OCI-LY7 (cell line): ENCODE results near the gene SBF1. TPM values are rescaled to one million over a fixed set of nuclear protein-coding genes. Genes with fewer than 3 reads are reported as not detected.

Experiments
- BruUV-seq: library from RNA; stranded (reverse); fragments of 400-500 nt; replicated peaks from 2 replicates; lab custom pipeline; 2021; lab: Mats Ljungman, UMichigan
- CTCF ChIA-PET: fragments of 300-600 bp; sonication (Branson Sonifier 250); formaldehyde crosslinking; loops from one replicate; lab custom pipeline; 2022; ENCODE audit warnings: antibody characterized with exemption; ENCODE audit not compliant: unreplicated experiment; lab: Charles Lee
- POLR2A ChIA-PET: fragments of 300-600 bp; sonication (Branson Sonifier 250); formaldehyde crosslinking; loops from one replicate; lab custom pipeline; 2022; ENCODE audit warnings: antibody characterized with exemption; lab: Charles Lee
- DNase-seq: peaks from one replicate; pipeline ENCODE4 v3.0.0-alpha.2; 2015; ENCODE audit warnings: low spot score
- H2AFZ ChIP-seq: fragments of 200-600 bp; sonication (generic), shearing (Covaris generic); 2 replicates; pipeline ENCODE4 v1.6.1; 2014; ENCODE audit warnings: mild to moderate bottlenecking, antibody characterized with exemption, low read length, moderate library complexity
- H3K27ac ChIP-seq: fragments of 200-600 bp; sonication (generic); 2 replicates; pipeline ENCODE4 v1.5.1; 2014; ENCODE audit warnings: mixed run types, low read depth, mild to moderate bottlenecking, moderate library complexity, low read length, inconsistent platforms; ENCODE audit not compliant: poor library complexity, severe bottlenecking
- H3K36me3 ChIP-seq: fragments of 200-600 bp; sonication (generic); 2 replicates; pipeline ENCODE4 v1.6.1; 2014; ENCODE audit warnings: mild to moderate bottlenecking, antibody characterized with exemption, low read length, moderate library complexity, mixed read lengths; ENCODE audit not compliant: insufficient read depth
- H3K4me1 ChIP-seq: fragments of 200-600 bp; sonication (generic); 2 replicates; pipeline ENCODE4 v1.5.1; 2014; ENCODE audit warnings: mild to moderate bottlenecking, low read length; ENCODE audit not compliant: insufficient read depth, poor library complexity, severe bottlenecking
- H3K4me2 ChIP-seq: fragments of 200-600 bp; sonication (generic); 2 replicates; pipeline ENCODE4 v1.6.1; 2014; ENCODE audit warnings: mild to moderate bottlenecking, low read length
- H3K4me3 ChIP-seq: fragments of 200-600 bp; sonication (generic); 2 replicates; pipeline ENCODE4 v1.5.1; 2014; ENCODE audit warnings: mild to moderate bottlenecking, low read depth, low read length; ENCODE audit not compliant: poor library complexity, severe bottlenecking
- H3K79me2 ChIP-seq: fragments of 200-600 bp; sonication (generic); 2 replicates; pipeline ENCODE4 v1.6.1; 2016; ENCODE audit warnings: low read depth, mild to moderate bottlenecking, low read length, moderate library complexity, mixed read lengths; ENCODE audit not compliant: insufficient read depth
- H3K9me2 ChIP-seq: fragments of 200-600 bp; sonication (generic); 2 replicates; pipeline ENCODE4 v1.6.1; 2016; ENCODE audit warnings: mild to moderate bottlenecking, low read length, mixed read lengths; ENCODE audit not compliant: insufficient read depth
- H3K9me3 ChIP-seq: fragments of 200-600 bp; sonication (generic); 2 replicates; pipeline ENCODE4 v1.6.1; 2014; ENCODE audit warnings: mild to moderate bottlenecking, mixed run types, low read length, mixed read lengths
- H4K20me1 ChIP-seq: fragments of 200-600 bp; sonication (generic); 2 replicates; pipeline ENCODE4 v1.6.1; 2014; ENCODE audit warnings: mild to moderate bottlenecking, antibody characterized with exemption, low read length, moderate library complexity, mixed read lengths; ENCODE audit not compliant: insufficient read depth
- EZH2phosphoT487 ChIP-seq: fragments of 200-600 bp; sonication (generic); IDR thresholded peaks from 2 replicates; pipeline ENCODE4 v1.6.1; 2018; ENCODE audit warnings: low read depth, borderline replicate concordance, mild to moderate bottlenecking, mixed run types, antibody characterized with exemption, low read length, moderate library complexity, mixed read lengths
- intact Hi-C: fragments of 100-400 bp; cut with micrococcal nuclease; formaldehyde crosslinking; loops from one replicate; pipeline ENCODE4 v1.10.0; 2022; ENCODE audit not compliant: unreplicated experiment
- total RNA-seq, 2 experiments: library from RNA; depleted of rRNA in 1 of 2; stranded (reverse); fragments of >200 nt in 1 of 2; shearing (Covaris generic) in 1 of 2; gene quantifications; 2 replicates each; pipeline ENCODE4 v1.2.3, GENCODE V29; 2014 to 2022
- TF ChIP-seq, protein P1 (sequence below): fragments of 200-600 bp; sonication (generic); conservative IDR thresholded peaks from 2 replicates; pipeline ENCODE4 v1.5.1; 2014; ENCODE audit warnings: mild to moderate bottlenecking, antibody characterized with exemption, low read length, moderate library complexity, mixed read lengths

The SBF1 gene
- total RNA-seq, 2 experiments from 2014 or later: 177 to 181 TPM

DNA sequence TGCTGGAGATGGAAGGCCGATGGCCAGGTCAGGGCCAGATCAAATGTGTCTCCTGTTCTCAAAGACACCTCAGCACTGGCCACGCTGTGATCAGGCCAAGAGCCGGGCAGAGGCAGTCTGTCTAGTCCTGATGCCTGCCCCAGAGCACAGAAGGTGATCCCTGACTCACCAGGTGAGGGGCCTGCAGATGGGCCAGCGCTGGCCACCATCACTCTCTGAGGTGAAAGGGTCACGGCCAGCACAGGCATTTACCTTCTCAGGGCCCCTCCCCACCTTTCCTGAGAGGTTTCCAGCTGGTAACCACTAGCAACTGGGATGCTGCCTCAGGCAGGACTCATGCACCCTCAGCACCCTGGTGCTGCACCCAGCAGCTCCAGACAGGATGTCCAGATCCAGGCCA lies 2.9 kb downstream of the SBF1 start:
- H3K4me2 ChIP-seq: peak overlapping the region; percentile 99
- peak overlapping the region; percentile 95 for H3K27ac ChIP-seq
- BruUV-seq: no TSS peak
- no peak for TF ChIP-seq EZH2phosphoT487
- TF ChIP-seq, protein P1, sequence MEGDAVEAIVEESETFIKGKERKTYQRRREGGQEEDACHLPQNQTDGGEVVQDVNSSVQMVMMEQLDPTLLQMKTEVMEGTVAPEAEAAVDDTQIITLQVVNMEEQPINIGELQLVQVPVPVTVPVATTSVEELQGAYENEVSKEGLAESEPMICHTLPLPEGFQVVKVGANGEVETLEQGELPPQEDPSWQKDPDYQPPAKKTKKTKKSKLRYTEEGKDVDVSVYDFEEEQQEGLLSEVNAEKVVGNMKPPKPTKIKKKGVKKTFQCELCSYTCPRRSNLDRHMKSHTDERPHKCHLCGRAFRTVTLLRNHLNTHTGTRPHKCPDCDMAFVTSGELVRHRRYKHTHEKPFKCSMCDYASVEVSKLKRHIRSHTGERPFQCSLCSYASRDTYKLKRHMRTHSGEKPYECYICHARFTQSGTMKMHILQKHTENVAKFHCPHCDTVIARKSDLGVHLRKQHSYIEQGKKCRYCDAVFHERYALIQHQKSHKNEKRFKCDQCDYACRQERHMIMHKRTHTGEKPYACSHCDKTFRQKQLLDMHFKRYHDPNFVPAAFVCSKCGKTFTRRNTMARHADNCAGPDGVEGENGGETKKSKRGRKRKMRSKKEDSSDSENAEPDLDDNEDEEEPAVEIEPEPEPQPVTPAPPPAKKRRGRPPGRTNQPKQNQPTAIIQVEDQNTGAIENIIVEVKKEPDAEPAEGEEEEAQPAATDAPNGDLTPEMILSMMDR: no peak
- H3K79me2 ChIP-seq: peaks cover 59% of the 10 kb centered on the region
- H3K36me3 ChIP-seq: peaks cover 33% of the 10 kb centered on the region
- H2AFZ ChIP-seq: no peak overlapping the region
- CTCF ChIA-PET: no interaction called here
- POLR2A ChIA-PET: interaction anchor here (0.6 to 0.7 kb wide), 2 partner anchors 20 to 43 kb away, joined by 4 to 10 read pairs; no protein-coding TSS in a partner anchor
- peak overlapping the region; percentile 96 for H3K4me3 ChIP-seq
- intact Hi-C loops: loop anchor here (2.0 to 10.0 kb wide), 3 partner anchors 157 to 280 kb away; partner anchors contain the start of genes ARSA and TUBGCP6
- H3K9me3 ChIP-seq: no peaks in the 10 kb centered on the region
- peaks cover 6% of the 10 kb centered on the region; the same call in 1 of the 2 replicates for H4K20me1 ChIP-seq
- DNase-seq: no peak
- H3K9me2 ChIP-seq: no peaks in the 10 kb centered on the region
- H3K4me1 ChIP-seq: peaks cover 72% of the 10 kb centered on the region

DNA sequence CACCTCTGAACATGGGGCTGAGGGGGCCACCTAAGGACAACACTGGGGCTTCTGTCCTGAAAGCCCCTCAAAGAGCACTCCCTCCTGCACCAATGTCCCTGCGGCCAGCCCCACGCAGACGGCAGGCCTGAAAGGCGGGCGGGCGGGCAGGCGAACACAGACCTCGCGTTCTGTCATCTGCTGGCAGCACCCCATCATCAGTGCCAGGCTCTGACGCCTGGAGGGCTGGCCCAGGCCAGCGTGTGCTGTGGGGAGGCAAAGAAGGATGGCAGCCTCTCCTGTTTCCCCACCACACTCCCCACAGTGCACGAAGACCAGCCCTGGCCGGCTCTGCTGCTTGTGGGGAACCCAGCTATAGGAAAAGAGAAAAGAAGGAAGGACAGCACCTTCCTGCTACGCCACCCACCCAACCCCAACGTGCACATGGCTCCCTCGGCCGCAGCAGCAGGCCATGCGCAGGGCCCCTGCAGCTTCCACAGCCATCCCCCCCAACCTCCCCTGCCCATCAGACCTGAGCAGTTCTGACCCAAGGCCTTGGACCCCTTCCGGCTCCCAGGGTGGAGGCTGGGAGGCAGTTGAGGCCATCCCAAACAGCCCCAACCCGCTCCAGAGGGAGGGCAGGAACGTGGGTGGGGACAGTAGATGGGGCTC lies 3.5 kb downstream of the SBF1 start:
- H3K9me2 ChIP-seq: no peaks in the 10 kb centered on the region
- ChIA-PET POLR2A (interaction anchor here (1.7 to 1.9 kb wide), 3 partner anchors 21 to 150 kb away, joined by 4 to 7 read pairs (median 4); no protein-coding TSS in a partner anchor), CTCF (interaction anchor here (1.3 kb wide), 1 partner anchor 54 kb away, joined by 6 read pairs; the partner anchor contains the start of gene SCO2)
- H3K79me2 ChIP-seq: peaks cover 64% of the 10 kb centered on the region
- peaks cover 75% of the 10 kb centered on the region for H3K4me1 ChIP-seq
- intact Hi-C loops: loop anchor here (2.0 to 10.0 kb wide), 3 partner anchors 157 to 279 kb away; partner anchors contain the start of genes ARSA and TUBGCP6
- H4K20me1 ChIP-seq: peaks cover 6% of the 10 kb centered on the region; the same call in 1 of the 2 replicates
- TF ChIP-seq, protein P1: no peak
- TF ChIP-seq EZH2phosphoT487: no peak
- no TSS peak for BruUV-seq
- no peaks in the 10 kb centered on the region for H3K9me3 ChIP-seq
- H2AFZ ChIP-seq: no peak overlapping the region
- H3K4me2 ChIP-seq: peak overlapping the region; percentile 99
- H3K36me3 ChIP-seq: peaks cover 40% of the 10 kb centered on the region
- no peak for DNase-seq
- H3K27ac ChIP-seq: peak overlapping the region; percentile 95
- peak overlapping the region; percentile 96 for H3K4me3 ChIP-seq
